ENCODE results near the gene EYS. TPM values are rescaled to one million over a fixed set of nuclear protein-coding genes. Genes with fewer than 3 reads are reported as not detected.

EYS gene
- total and polyA plus RNA-seq, 4 donors = 0.08 to 0.63 (median 0.36) TPM

DNA sequence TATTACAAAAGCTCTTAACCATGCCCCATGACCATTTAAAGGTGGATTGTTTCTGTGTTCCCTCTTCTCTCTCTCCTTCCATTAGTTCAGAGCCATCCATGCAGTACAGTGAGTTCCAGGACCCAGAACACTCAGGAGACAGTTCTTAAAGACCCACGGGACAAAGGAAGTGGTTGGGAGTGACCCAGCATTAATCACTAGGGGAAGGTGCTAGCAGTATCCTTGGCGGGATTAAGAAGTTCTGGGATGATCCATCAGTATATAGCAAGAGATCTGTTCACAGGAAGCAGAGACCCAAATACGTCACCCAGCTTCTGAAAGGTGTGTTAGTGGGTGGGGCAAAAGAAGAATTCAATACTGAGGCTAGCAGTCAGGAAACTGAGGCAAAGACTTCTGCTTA lies 1917.3 kb downstream of the EYS start:
- no peak overlapping the region for H3K4me3 ChIP-seq (ENCODE audit: low read depth in 1 of 3, low read length in 3 of 3)
- no peak overlapping the region for H3K27ac ChIP-seq (ENCODE audit: low read depth in 1 of 2, low read length in 2 of 2)
- no peaks in the 10 kb centered on the region for H3K27me3 ChIP-seq (ENCODE audit: control insufficient read depth in 4 of 4, insufficient read depth in 4 of 4, low read length in 3 of 4)
- TF ChIP-seq HNF4A (conservative IDR thresholded peaks at IDR 0.05) (no peak), JUND (IDR thresholded peaks at IDR 0.05) (no peak), TAF1 (conservative IDR thresholded peaks at IDR 0.05) (no peak), FOXA1 (IDR thresholded peaks at IDR 0.05) (no peak)
- TF ChIP-seq, protein P1, sequence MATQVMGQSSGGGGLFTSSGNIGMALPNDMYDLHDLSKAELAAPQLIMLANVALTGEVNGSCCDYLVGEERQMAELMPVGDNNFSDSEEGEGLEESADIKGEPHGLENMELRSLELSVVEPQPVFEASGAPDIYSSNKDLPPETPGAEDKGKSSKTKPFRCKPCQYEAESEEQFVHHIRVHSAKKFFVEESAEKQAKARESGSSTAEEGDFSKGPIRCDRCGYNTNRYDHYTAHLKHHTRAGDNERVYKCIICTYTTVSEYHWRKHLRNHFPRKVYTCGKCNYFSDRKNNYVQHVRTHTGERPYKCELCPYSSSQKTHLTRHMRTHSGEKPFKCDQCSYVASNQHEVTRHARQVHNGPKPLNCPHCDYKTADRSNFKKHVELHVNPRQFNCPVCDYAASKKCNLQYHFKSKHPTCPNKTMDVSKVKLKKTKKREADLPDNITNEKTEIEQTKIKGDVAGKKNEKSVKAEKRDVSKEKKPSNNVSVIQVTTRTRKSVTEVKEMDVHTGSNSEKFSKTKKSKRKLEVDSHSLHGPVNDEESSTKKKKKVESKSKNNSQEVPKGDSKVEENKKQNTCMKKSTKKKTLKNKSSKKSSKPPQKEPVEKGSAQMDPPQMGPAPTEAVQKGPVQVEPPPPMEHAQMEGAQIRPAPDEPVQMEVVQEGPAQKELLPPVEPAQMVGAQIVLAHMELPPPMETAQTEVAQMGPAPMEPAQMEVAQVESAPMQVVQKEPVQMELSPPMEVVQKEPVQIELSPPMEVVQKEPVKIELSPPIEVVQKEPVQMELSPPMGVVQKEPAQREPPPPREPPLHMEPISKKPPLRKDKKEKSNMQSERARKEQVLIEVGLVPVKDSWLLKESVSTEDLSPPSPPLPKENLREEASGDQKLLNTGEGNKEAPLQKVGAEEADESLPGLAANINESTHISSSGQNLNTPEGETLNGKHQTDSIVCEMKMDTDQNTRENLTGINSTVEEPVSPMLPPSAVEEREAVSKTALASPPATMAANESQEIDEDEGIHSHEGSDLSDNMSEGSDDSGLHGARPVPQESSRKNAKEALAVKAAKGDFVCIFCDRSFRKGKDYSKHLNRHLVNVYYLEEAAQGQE (IDR thresholded peaks at IDR 0.05) = no peak
- TF ChIP-seq, protein P2, sequence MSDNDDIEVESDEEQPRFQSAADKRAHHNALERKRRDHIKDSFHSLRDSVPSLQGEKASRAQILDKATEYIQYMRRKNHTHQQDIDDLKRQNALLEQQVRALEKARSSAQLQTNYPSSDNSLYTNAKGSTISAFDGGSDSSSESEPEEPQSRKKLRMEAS (IDR thresholded peaks at IDR 0.05) = no peak
- peaks cover 0 to 4% (median 1%) of the 10 kb centered on the region in 4 donors for H3K9me3 ChIP-seq (ENCODE audit: control insufficient read depth in 4 of 4, low read length in 3 of 4)
- no peak overlapping the region for H3K9ac ChIP-seq (ENCODE audit: low read depth in 1 of 2, low read length in 2 of 2)
- 79% methylated on average over 3 of the region's 3 CpGs for WGBS
- no peaks in the 10 kb centered on the region for H3K36me3 ChIP-seq (ENCODE audit: control insufficient read depth in 4 of 4, insufficient read depth in 3 of 4, low read depth in 1 of 4, low read length in 3 of 4)
- H3K4me1 ChIP-seq (ENCODE audit: control insufficient read depth in 4 of 4, insufficient read depth in 4 of 4, low read length in 3 of 4) = no peaks in the 10 kb centered on the region
- no peak for DNase-seq (ENCODE audit: low spot score)

DNA sequence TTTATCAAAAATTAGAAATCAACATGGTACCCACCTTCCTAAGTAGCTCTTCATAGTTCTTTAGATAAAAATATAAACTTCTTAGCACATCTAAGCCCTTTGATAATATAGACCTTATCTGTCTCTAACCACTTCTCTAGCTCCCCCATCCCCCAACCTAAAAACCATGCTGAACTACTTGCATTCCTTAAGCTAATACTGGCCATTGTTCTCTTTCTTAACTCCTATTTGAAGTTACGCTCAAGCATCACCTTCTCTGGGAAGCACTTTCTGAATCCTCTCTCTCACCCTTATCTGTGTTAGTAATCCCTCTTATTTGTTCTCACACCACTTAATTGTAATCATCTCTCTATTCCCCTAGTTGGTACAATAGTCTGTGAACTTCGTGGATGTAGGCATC lies 1918.5 kb downstream of the EYS start:
- TF ChIP-seq HNF4G (IDR thresholded peaks at IDR 0.05) (no peak), TAF1 (conservative IDR thresholded peaks at IDR 0.05) (no peak), FOXA1 (IDR thresholded peaks at IDR 0.05) (no peak), RAD21 (IDR thresholded peaks at IDR 0.05) (no peak), SP1 (IDR thresholded peaks at IDR 0.05) (no peak), GABPA (IDR thresholded peaks at IDR 0.05 in 1 of 2, conservative IDR thresholded peaks at IDR 0.05 in 1 of 2) (no peak), NR2F2 (IDR thresholded peaks at IDR 0.05) (no peak), HNF4A (conservative IDR thresholded peaks at IDR 0.05) (no peak)
- TF ChIP-seq, protein P3, sequence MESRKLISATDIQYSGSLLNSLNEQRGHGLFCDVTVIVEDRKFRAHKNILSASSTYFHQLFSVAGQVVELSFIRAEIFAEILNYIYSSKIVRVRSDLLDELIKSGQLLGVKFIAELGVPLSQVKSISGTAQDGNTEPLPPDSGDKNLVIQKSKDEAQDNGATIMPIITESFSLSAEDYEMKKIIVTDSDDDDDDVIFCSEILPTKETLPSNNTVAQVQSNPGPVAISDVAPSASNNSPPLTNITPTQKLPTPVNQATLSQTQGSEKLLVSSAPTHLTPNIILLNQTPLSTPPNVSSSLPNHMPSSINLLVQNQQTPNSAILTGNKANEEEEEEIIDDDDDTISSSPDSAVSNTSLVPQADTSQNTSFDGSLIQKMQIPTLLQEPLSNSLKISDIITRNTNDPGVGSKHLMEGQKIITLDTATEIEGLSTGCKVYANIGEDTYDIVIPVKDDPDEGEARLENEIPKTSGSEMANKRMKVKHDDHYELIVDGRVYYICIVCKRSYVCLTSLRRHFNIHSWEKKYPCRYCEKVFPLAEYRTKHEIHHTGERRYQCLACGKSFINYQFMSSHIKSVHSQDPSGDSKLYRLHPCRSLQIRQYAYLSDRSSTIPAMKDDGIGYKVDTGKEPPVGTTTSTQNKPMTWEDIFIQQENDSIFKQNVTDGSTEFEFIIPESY (IDR thresholded peaks at IDR 0.05) = no peak
- TF ChIP-seq, protein P4, sequence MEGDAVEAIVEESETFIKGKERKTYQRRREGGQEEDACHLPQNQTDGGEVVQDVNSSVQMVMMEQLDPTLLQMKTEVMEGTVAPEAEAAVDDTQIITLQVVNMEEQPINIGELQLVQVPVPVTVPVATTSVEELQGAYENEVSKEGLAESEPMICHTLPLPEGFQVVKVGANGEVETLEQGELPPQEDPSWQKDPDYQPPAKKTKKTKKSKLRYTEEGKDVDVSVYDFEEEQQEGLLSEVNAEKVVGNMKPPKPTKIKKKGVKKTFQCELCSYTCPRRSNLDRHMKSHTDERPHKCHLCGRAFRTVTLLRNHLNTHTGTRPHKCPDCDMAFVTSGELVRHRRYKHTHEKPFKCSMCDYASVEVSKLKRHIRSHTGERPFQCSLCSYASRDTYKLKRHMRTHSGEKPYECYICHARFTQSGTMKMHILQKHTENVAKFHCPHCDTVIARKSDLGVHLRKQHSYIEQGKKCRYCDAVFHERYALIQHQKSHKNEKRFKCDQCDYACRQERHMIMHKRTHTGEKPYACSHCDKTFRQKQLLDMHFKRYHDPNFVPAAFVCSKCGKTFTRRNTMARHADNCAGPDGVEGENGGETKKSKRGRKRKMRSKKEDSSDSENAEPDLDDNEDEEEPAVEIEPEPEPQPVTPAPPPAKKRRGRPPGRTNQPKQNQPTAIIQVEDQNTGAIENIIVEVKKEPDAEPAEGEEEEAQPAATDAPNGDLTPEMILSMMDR (IDR thresholded peaks at IDR 0.05; ENCODE audit: low read depth, low read length, missing input control) = no peak
- TF ChIP-seq, protein P2 (IDR thresholded peaks at IDR 0.05) = no peak
- TF ChIP-seq, protein P5, sequence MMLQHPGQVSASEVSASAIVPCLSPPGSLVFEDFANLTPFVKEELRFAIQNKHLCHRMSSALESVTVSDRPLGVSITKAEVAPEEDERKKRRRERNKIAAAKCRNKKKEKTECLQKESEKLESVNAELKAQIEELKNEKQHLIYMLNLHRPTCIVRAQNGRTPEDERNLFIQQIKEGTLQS (IDR thresholded peaks at IDR 0.05) = no peak
- Histone ChIP-seq H3K9ac (ENCODE audit: low read depth in 1 of 2, low read length in 2 of 2) (no peak overlapping the region), H3K9me3 (ENCODE audit: control insufficient read depth in 4 of 4, low read length in 3 of 4) (peaks cover 0 to 8% (median 4%) of the 10 kb centered on the region in 4 donors), H3K4me1 (ENCODE audit: control insufficient read depth in 4 of 4, insufficient read depth in 4 of 4, low read length in 3 of 4) (no peaks in the 10 kb centered on the region), H3K4me3 (ENCODE audit: low read depth in 1 of 3, low read length in 3 of 3) (no peak overlapping the region), H3K36me3 (ENCODE audit: control insufficient read depth in 4 of 4, insufficient read depth in 3 of 4, low read depth in 1 of 4, low read length in 3 of 4) (no peaks in the 10 kb centered on the region), H3K27me3 (ENCODE audit: control insufficient read depth in 4 of 4, insufficient read depth in 4 of 4, low read length in 3 of 4) (no peaks in the 10 kb centered on the region), H3K27ac (ENCODE audit: low read depth in 1 of 2, low read length in 2 of 2) (no peak overlapping the region)
- WGBS = 74% methylated on average over 2 of the region's 2 CpGs
- no peak for DNase-seq (ENCODE audit: low spot score)
